DMS114 treated with DMSO at 0.1 percent for 48 hours (cell line): ENCODE measurements around the gene CDKN2B.
"Not testable (repeated sequence)": the region's sequence is repeated elsewhere in the genome, so short reads cannot be mapped to it uniquely, and the experiment has no call there.

ENCODE experiments used
- DNase-seq: peaks from one replicate; lab custom pipeline; 2025; ENCODE audit not compliant: unreplicated experiment; lab: John Stamatoyannopoulos, UW

The CDKN2B gene

DNA sequence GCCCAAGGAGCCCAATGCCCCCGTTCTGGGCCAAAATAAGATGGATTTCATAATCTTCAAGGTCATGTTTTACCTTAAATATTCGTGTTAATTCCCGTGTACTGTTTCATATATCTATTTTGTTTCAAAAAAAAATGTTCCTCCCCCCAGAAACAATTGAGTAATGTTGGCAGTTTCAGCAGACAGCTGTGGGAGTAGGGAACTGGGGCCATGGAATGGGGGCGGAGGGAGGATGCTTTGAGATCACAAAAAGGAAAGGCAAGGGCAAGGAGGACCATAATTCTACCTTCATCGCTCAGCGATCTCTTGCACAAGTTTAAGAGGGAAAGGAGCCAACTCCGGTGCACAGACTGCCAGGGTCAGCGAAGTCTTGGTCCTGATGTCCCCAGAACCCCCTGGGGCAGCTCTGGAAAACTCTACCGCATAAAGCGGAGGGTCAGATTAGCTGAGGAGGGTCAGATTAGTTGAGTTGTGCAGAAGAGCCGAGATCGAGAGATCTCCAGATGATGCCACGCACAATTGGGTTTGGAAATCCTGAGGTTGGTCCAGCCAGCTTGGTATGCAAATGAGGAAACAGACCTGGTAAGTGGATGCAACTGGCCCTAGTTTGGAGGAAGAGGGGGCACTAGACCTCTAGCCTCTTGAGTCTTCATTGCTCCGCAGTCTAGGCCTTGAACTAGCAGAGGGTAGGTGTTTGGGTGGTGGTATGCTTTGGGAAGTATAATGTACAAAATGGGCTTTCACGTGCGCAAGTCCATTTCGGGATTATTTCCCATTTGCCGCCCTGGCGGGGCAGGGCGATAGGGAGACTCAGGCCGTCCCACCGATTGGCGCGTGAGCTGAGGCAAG lies 38.9 kb downstream of the CDKN2B start:
- DNase-seq, result no peak

DNA sequence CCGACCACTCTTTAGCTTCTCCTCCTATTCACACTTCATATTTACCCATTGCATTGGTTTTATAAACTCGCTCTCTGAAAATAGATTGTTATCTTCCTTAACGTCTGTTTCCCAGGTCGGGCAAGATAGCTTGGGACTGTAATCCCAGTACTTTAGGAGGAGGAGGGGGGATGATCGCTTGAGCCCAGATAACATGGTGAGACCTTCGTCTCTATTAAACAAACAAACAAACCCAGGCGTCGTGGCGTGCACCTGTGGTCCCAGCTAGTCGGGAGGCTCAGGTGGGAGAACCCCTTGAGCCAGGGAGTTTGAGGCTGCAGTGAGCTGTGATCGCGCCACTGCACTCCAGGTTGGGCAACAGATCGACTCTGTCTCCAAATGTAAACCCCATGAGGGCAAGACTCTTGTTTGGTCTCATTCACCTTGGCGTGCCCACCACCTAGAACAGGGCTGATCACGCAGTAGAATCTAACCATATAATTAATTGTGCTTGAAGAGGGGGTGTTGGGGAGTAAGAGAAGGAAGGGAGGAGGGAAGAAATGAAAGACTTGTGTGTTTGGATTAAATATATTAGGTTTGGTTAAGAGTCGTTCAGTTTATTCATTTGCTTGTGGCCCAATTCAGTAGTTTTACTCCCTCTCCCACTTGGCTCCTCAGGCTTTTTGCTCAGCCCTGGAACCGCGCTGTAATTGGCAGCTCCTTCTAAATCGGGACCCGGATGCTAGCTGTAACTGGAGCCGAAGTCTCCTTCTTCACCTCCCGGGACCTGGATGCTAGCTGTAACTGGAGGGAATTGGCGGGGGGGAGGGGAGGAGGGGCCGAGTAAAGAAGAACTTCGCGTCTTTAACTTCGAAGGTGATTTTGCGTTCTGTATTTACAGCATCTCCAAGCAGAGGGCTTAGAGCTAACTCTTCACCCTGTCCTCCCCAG lies 39.8 kb downstream of the CDKN2B start:
- DNase-seq, result no peak

DNA sequence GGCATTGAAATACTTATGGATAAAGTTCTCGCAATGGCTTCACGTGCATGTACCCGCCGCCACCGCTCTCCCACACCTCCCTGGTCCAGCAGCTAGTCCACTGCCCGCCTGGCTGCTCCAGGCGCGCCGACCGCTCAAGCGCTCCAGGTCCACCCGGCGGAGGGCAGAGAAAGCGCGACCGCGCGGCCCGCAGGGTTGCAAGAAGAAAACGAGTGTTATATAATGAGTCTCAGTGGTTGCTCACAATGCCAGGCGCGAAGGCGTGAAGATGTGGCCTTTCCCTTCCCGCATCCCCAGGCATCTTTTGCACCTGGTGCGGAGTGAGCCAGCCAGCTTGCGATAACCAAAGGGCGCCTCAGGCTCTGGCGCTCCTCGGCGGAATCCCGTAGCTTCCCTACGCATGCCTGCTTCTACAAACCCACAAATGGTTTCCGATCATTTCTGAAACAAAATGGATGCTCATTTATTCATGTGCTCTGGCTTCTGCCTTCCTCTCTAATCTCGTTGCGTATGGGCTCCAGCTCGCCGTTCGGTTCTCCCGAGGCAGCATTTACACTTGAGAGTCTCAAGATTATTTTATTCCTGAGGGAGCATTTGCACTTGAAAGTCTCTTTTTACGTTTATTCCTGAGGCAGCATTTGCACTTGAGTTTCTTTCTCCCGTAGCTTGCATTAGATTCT lies 40.6 kb downstream of the CDKN2B start:
- DNase-seq, result no peak

DNA sequence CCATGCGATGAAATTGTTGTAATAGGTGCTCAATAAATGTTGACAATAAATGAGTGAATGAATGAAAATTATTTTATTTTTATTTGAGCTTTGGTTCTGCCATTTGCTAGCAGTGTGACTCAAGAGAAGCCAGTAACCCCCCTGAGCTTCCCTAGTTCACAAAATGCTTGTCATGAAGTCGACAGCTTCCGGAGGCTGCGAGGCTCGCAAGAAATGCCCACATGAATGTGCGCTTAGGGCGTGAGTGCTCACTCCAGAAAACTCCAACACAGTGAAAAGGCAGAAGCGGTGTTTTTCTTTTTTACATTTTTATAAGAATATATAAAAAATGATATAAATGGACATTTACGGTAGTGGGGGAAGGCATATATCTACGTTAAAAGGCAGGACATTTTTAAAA lies 41.4 kb downstream of the CDKN2B start:
- no peak for DNase-seq

DNA sequence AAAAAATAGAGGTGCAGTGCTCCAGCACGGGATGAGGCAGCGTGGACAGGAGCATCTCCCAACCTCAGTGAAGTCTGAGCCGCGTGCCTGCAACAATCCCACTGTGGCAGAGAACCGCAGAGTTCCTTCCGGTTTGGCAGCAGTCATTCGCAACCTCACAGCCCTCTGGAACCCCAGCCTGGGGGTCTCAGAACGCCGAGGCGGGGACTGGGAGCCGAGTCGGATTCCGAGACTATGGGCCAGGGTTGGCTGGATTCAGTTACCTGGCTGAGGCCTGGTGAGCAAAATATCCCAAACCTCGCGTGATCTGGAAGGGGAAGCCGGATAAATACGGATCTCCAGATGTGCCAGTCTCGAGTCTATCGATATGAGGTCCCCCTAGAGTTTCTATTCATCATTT lies 41.9 kb downstream of the CDKN2B start:
- DNase-seq, result no peak

DNA sequence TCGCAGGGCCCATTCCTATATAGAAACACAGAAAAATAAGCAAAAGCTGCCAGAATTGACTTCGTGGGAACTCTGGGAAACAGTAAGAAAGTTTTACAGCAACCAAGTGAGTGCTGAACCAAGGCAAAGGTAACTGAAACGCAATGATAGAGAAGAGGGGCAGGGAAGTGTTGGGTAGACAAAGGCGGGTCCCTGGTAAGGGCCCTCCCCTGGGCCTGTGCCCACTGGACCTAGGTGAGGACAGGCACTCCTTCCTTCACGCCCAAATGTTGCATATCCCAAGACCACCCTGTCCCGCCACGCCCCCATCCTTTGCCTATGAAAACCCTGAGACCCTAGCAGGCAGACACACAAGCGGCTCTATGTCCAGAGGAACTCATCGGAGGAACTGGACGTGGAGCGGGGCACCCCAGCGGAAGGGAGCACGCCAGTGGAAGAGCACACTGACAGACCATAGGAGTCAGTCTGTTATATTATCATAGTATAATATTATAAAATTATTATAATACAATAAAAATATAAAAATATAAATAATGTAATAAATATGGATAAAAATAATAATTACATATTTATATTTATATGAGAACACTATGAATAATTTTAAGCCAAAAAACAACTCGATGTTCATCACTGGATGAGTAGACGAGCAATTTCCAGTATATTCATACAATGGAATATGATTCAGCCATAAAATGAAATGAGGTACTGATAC lies 42.8 kb downstream of the CDKN2B start:
- DNase-seq, result no peak

DNA sequence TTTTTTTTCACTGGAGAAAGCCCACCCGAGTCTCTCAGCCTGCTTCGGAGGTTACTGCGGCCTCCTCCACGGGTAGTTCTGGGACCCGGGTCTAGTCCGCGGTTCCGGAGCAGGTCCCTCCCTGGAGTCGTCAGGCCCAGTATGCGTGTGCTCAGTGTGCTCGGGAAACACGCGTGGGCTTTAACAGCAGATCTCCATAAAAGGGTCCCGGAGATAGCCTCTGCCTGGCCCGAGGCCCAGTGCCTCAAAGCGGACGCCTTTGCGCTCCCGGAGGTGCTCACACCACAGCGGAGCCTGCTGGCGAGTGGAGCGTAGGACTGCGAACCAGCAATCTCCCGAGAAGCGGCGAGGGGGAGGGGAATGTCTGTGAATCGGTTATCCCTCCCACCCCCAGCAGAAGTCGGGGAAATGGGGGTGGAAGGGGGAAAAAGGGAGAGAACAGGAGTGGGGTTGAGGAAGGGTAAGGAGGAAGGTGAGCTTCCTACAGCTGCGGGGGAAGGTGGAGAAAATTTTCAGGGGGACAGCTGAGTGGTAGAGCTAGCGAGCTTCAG lies 43.6 kb downstream of the CDKN2B start:
- DNase-seq, result no peak

DNA sequence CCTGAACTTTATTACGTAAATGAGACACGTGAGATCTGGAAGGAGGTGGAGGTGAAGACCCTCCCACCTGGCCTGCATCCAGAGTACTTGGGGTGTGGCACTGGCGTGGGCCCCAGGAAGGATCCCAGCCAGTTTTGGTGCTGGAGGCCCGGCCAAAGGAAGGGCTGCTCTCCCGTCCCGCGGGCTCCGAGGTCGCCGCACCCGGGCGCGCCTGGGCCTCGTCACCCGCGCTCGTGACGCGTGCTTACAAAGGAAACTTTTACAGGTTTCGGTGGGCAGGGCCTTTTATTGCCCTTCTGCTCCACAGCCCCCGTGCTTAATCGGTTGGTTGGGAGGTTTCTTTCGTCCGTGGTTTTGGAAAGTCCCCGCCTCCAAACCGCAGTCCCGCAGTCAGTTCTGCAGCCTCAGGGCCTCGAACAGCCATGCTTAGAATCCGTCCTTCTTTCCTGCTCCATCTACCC lies 44.1 kb downstream of the CDKN2B start:
- DNase-seq, result no peak

DNA sequence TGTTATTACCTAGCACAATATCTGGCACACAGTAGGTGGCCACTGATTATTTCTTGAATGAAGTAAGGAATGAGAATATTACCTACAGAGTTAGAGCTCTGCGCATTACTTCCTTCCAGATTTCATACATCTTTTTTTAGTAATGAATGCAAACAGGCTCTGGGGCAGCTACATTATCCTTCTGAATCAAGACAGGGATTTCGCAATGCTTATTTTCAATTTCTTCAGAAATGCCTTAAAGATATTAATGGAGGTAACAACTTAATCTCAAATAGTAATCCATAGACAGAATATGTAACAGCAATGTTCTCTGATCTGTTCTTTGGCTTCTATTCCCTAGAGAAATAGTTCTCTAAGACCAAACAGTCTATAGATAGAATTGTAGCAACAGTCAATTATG lies 47.5 kb downstream of the CDKN2B start:
- DNase-seq, result no peak

DNA sequence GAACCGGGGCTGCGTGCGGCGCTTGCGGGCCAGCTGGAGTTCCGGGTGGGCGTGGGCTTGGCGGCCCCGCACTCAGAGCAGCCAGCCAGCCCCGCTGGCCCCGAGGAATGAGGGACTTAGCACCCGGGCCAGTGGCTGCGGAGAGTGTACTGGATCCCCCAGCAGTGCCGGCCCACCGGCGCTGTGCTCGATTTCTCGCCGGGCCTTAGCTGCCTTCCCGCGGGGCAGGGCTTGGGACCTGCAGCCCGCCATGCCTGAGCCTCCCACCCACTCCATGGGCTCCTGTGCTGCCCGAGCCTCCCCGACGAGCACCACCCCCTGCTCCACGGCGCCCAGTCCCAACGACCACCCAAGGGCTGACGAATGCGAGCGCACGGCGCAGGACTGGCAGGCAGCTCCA lies 49.8 kb downstream of the CDKN2B start:
- DNase-seq, result not testable (repeated sequence)

DNA sequence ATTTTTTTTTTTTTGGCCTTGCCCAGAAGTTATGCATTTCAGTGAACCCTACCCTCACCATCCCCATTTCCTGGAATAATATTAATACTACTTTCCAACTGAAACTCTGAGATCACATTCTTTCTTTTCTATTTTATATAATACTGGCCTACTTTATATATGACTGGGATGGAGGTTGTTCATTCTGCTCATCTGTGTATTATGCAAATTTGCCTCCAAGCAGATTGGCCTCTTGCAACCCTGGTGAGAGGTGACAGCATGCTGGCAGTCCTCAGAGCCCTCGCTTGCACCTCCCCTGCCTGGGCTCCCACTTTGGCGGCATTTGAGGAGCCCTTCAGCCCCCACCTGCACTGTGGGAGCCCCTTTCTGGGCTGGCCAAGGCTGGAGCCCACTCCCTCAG lies 50.3 kb downstream of the CDKN2B start:
- no peak for DNase-seq
